PC-9 (cell line): ENCODE data around the gene PTPRT. TPM values are rescaled to one million over a fixed set of nuclear protein-coding genes. Genes with fewer than 3 reads are reported as not detected.

Experiments used
- BruUV-seq: library from RNA; stranded (reverse); fragments of 400-500 nt; replicated peaks from 2 replicates; lab custom pipeline; 2021; lab: Mats Ljungman, UMichigan
- CTCF ChIA-PET: fragments of 300-600 bp; sonication (Branson Sonifier 250); formaldehyde crosslinking; loops from one replicate; lab custom pipeline; 2022; ENCODE audit warnings: antibody characterized with exemption; lab: Charles Lee
- POLR2A ChIA-PET: fragments of 300-600 bp; sonication (Branson Sonifier 250); formaldehyde crosslinking; loops from one replicate; lab custom pipeline; 2022; ENCODE audit warnings: antibody characterized with exemption; ENCODE audit not compliant: unreplicated experiment; lab: Charles Lee
- DNase-seq, 2 experiments: peaks; one replicate each; pipeline versions ENCODE4 v3.0.0 to v3.0.0-alpha.2; 2015 to 2022; ENCODE audit warnings: mixed read lengths in 1 of 2
- H2AFZ ChIP-seq: fragments of 200-600 bp; sonication (generic); 2 replicates; pipeline ENCODE4 v1.8.1; 2017; ENCODE audit warnings: antibody characterized with exemption
- H3F3A ChIP-seq: fragments of 200-600 bp; sonication (generic); 2 replicates; pipeline ENCODE4 v1.8.1; 2017; ENCODE audit warnings: antibody characterized with exemption, mild to moderate bottlenecking, low read depth; ENCODE audit not compliant: insufficient read depth
- H3K27ac ChIP-seq: fragments of 200-600 bp; sonication (generic); 2 replicates; pipeline ENCODE4 v1.6.1; 2016; ENCODE audit warnings: mixed run types
- H3K27me3 ChIP-seq: fragments of 200-600 bp; sonication (generic); 2 replicates; pipeline ENCODE4 v1.6.1; 2016; ENCODE audit warnings: low read depth, mixed run types; ENCODE audit not compliant: insufficient read depth
- H3K36me3 ChIP-seq: fragments of 200-600 bp; sonication (generic); 2 replicates; pipeline ENCODE4 v1.6.1; 2016; ENCODE audit warnings: low read depth, mixed run types
- H3K4me1 ChIP-seq: fragments of 200-600 bp; sonication (generic); replicated peaks from 2 replicates; pipeline ENCODE4 v1.6.1; 2016; ENCODE audit warnings: mixed run types; ENCODE audit not compliant: insufficient read depth
- H3K4me2 ChIP-seq: fragments of 200-600 bp; sonication (generic); 2 replicates; pipeline ENCODE4 v1.6.1; 2017; ENCODE audit warnings: mixed run types
- H3K4me3 ChIP-seq: fragments of 200-600 bp; sonication (generic); 2 replicates; pipeline ENCODE4 v1.6.1; 2016; ENCODE audit warnings: mixed run types
- H3K79me2 ChIP-seq: fragments of 200-600 bp; sonication (generic); 2 replicates; pipeline ENCODE4 v1.6.1; 2017; ENCODE audit warnings: low read depth, mixed run types
- H3K9me2 ChIP-seq: fragments of 200-600 bp; sonication (generic); 2 replicates; pipeline ENCODE4 v1.8.1; 2017; ENCODE audit warnings: mild to moderate bottlenecking; ENCODE audit not compliant: insufficient read depth
- H3K9me3 ChIP-seq: fragments of 200-600 bp; sonication (generic); 2 replicates; pipeline ENCODE4 v1.8.1; 2016; ENCODE audit warnings: low read depth; ENCODE audit not compliant: insufficient read depth
- H4K20me1 ChIP-seq: fragments of 200-600 bp; sonication (generic); 2 replicates; pipeline ENCODE4 v1.8.1; 2017; ENCODE audit not compliant: insufficient read depth
- CTCF ChIP-seq: fragments of 200-600 bp; sonication (generic); conservative IDR thresholded peaks from 2 replicates; pipeline ENCODE4 v1.6.1; 2017; ENCODE audit warnings: mixed run types, antibody characterized with exemption, mild to moderate bottlenecking, moderate library complexity
- EZH2 ChIP-seq: fragments of 200-600 bp; sonication (generic); IDR thresholded peaks from 2 replicates; pipeline ENCODE4 v1.8.0; 2017; ENCODE audit warnings: antibody characterized with exemption, low read depth
- intact Hi-C: fragments of 100-400 bp; cut with micrococcal nuclease; formaldehyde crosslinking; loops from one replicate; pipeline ENCODE4 v1.10.0; 2022; ENCODE audit not compliant: unreplicated experiment
- total RNA-seq: library from RNA; stranded (reverse); gene quantifications from 2 replicates; pipeline ENCODE4 v1.2.3, GENCODE V29; 2021

PTPRT gene
- total RNA-seq, 1 experiment from 2014 or later, result not detected

- Histone ChIP-seq H3K9me2 (no peaks in the 10 kb centered on the region), H3K79me2 (no peaks in the 10 kb centered on the region), H3K4me3 (no peak overlapping the region), H3K27ac (no peak overlapping the region), H3K36me3 (no peaks in the 10 kb centered on the region), H3F3A (no peaks in the 10 kb centered on the region), H4K20me1 (no peaks in the 10 kb centered on the region), H3K4me2 (no peak overlapping the region), H3K4me1 (no peaks in the 10 kb centered on the region), H3K9me3 (no peaks in the 10 kb centered on the region), H3K27me3 (peaks cover 35% of the 10 kb centered on the region; the same call in 1 of the 2 replicates), H2AFZ (no peak overlapping the region)
- no peak for DNase-seq
- POLR2A ChIA-PET, result no interaction called here
- no TSS peak for BruUV-seq
- TF ChIP-seq EZH2 (no peak), CTCF (no peak)
- intact Hi-C loops, result no loop called here
- CTCF ChIA-PET, result no interaction called here
Measured at GRCh38 chr20:42352096-42352495, 837.6 kb downstream of the PTPRT start.

- Histone ChIP-seq H3K4me3 (no peak overlapping the region), H3K27ac (no peak overlapping the region), H3K9me3 (no peaks in the 10 kb centered on the region), H3K79me2 (no peaks in the 10 kb centered on the region), H3K9me2 (no peaks in the 10 kb centered on the region), H3K4me2 (no peak overlapping the region), H3K4me1 (no peaks in the 10 kb centered on the region), H4K20me1 (no peaks in the 10 kb centered on the region), H3K27me3 (peaks cover 32% of the 10 kb centered on the region; the same call in 1 of the 2 replicates), H2AFZ (no peak overlapping the region), H3K36me3 (no peaks in the 10 kb centered on the region), H3F3A (no peaks in the 10 kb centered on the region)
- intact Hi-C loops, result no loop called here
- POLR2A ChIA-PET, result no interaction called here
- no TSS peak for BruUV-seq
- CTCF ChIA-PET, result no interaction called here
- no peak for TF ChIP-seq CTCF
- TF ChIP-seq EZH2, result no peak
- DNase-seq, result no peak
Measured at GRCh38 chr20:42350521-42350920, 839.2 kb downstream of the PTPRT start.

GRCh38 chr20:42346189-42347170 lies 843.2 kb downstream of the PTPRT start:
- Histone ChIP-seq H3K9me2 (no peaks in the 10 kb centered on the region), H3K79me2 (no peaks in the 10 kb centered on the region), H3K27ac (no peak overlapping the region), H2AFZ (no peak overlapping the region), H3K4me2 (no peak overlapping the region), H3K9me3 (no peaks in the 10 kb centered on the region), H3K4me3 (no peak overlapping the region), H3K36me3 (no peaks in the 10 kb centered on the region), H4K20me1 (no peaks in the 10 kb centered on the region), H3K4me1 (no peaks in the 10 kb centered on the region), H3F3A (no peaks in the 10 kb centered on the region), H3K27me3 (peaks cover under 1% of the 10 kb centered on the region; the same call in 1 of the 2 replicates)
- CTCF ChIA-PET, result no interaction called here
- POLR2A ChIA-PET, result no interaction called here
- no peak for DNase-seq
- no TSS peak for BruUV-seq
- no peak for TF ChIP-seq CTCF
- no peak for TF ChIP-seq EZH2
- intact Hi-C loops, result no loop called here
